NCI-H526 (cell line): Measurements from ENCODE around the gene SPEF1.
"Not testable (repeated sequence)": the region's sequence is repeated elsewhere in the genome, so short reads cannot be mapped to it uniquely, and the experiment has no call there.

Source experiments
- DNase-seq, 2 experiments: peaks; one replicate each; lab custom pipeline; 2025; lab: John Stamatoyannopoulos, UW

The SPEF1 gene

DNA sequence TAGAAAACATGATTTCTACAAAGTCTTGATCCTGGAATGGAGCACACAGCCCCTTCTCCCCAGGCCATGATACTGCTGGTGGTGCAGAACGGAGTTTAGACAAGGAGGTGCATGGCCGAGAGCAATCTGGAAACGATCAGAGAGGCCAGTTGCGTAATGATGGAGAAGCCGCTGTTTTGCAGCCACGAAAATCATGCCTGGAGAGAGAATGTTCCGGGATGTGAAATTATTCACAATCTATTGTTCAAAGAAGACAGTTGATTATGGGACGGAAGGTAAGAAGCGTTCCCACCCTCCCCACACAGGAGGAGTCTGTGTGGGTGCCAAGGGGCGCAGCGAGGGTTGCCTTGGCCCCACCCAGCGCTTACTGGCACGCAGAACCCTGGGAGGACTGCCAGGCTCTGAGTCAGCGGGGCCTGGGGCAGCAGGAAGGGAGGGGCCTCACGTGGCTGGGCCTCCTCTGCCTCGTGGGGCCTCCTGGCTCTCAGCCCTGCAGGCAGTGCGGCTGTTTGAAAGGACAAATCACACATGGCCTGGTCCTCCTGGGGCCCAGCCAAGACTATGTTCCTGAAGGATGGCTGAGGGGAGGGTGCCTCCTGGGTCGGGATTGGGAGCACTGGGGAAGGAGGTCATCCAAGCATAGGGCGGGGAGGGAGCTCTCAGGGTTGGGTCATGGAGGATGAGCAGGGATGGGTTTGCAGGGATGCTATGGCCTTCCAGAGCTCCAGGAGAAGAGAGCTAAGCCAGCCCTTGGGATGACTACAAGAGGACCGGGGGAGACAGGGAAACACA, 30.4 kb upstream of the SPEF1 start:
- DNase-seq, result peak; percentile 16 to 46

DNA sequence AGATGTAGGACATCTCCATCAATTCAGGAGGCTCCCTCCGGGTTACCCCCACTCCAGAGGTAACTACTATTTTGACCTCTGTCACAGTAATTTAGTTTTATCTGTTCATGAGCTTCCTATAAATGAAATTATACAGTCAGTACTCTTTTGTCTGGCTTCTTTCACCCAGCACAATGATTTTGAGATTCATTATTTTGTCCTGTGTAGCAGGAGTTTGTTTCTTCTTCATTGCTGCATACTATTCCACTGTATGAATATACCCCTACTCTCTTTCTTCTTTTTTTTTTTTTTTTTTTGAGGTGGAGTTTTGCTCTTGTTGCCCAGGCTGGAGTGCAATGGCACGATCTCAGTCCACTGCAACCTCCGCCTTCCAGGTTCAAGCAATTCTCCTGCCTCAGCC, 27.3 kb upstream of the SPEF1 start:
- DNase-seq, result no peak

DNA sequence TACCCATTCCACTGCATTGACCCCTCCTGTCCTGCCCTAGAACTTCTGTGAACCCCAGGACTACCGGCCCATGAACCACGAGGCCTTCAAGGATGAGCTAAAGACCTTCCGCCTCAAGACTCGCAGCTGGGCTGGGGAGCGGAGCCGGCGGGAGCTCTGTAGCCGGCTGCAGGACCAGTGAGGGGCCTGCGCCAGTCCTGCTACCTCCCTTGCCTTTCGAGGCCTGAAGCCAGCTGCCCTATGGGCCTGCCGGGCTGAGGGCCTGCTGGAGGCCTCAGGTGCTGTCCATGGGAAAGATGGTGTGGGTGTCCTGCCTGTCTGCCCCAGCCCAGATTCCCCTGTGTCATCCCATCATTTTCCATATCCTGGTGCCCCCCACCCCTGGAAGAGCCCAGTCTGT, 23.5 kb upstream of the SPEF1 start:
- DNase-seq, result no peak

DNA sequence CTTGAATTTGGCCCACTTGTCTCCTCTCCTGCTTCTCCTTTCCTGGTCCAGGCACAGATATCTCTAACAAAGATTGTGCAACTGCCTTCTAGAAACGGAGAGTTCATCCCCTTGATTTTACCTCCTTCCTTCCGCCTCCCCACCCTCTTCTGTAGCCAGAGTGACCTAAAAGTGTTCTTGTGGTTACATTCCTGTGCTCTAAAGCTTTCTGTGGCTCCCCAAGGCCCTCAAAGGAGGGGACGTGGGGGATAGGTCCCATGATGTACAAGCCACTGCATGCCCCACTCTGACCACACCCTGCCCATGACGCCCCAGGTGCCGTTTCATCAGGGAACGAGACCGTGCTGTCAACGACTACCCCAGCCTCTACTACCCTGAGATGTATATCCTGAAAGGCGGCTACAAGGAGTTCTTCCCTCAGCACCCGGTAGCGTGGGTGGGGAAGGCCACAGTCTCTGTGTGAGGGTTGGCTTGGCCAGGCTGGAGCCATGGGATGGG, 23.1 kb upstream of the SPEF1 start:
- no peak for DNase-seq

DNA sequence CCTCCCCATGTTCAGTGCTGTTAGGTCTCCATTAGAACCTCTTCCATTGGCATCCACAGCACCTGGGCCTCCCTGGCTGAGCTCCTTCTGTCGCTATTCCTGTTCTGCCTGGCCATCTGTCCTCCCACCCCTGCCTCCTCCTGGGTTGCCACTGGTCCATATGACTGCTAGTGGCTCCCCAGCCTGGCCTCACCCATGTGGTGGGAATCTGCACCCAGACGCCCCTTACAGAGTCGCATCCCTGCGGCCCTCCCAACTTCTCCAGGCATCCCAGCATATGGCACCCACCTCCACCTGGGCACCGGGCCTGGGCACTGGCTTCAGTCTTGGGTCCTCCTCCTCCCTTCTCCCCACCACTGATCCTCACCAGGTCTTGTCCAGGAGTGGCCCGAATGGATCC, 22.6 kb upstream of the SPEF1 start:
- no peak for DNase-seq

DNA sequence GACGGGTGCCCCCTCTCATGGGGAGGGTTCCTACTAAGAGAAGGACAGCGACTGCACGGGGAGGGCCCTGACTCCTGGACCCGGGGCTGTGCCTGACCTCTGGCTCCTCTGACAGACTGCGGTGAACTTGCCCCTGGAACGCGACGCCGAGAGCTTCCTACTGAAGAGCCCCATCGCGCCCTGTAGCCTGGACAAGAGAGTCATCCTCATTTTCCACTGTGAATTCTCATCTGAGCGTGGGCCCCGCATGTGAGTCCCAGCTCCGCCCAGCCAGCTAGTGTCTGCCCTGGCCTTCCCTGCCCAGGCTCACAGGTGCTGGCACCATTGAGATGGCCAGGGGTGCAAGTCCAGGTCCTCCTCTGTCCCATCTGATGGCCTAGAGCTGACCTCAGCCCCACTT, 22.0 kb upstream of the SPEF1 start:
- DNase-seq, result no peak

DNA sequence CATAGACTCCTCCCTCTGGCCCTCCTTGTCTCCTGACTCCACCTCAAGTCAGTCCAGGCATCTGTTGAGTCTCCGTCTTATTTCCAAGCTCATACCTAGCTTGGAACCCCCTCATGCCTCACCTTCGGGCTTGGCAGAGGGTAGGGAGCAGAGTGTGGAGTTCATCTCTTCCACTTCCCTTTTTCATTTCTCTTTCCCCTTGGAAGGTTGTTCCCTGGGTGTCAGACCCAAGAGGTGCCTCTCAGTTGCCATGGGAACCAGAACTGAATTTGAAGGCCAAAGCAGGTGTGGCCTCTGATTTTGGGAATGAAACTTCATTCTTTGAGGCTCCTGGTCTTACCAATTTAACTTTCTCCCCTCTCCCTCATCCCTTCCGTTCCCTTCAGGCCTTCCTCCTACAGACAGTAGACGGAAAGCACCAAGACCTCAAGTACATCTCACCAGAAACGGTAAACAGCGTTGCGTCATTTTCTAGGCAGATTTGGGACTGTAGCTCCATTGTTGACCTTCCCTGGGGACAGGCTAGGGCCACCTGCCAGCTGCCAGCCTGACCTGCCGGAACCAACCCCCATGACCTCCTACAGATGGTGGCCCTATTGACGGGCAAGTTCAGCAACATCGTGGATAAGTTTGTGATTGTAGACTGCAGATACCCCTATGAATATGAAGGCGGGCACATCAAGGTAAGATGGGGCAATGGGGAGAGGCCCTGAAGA, 21.4 kb upstream of the SPEF1 start:
- DNase-seq, result no peak

DNA sequence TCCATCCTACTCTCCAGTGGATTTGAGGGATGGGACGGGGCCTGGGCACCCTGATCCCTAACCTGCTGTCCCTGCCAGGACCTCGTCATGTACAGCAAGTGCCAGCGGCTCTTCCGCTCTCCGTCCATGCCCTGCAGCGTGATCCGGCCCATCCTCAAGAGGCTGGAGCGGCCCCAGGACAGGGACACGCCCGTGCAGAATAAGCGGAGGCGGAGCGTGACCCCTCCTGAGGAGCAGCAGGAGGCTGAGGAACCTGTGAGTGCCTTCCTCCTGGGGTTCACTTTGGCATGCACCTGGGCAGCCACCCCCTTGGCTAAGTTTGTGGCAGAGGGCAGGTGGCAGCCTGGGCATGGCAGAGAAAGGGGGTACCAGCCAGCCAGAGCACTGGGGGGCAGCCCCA, 20.6 kb upstream of the SPEF1 start:
- DNase-seq, result no peak

DNA sequence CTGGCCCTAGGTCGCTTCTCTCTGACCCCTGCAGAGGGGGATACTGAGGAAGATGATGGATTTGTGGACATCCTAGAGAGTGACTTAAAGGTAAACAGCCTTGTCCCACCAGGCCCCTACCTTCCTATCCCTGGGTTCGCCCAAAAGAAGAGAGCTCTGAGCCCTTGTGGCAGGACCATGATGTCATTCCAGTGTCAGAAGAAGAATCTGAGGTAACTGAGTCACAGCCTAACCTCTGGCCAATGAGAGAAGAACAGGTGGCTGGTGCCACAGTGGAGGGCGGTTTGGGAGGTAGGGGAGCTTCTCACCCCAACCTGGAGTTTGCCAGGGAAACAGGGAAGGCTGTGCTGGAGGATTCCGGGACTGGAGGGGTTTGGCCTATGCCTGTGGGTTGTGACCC, 20.1 kb upstream of the SPEF1 start:
- DNase-seq, result no peak

DNA sequence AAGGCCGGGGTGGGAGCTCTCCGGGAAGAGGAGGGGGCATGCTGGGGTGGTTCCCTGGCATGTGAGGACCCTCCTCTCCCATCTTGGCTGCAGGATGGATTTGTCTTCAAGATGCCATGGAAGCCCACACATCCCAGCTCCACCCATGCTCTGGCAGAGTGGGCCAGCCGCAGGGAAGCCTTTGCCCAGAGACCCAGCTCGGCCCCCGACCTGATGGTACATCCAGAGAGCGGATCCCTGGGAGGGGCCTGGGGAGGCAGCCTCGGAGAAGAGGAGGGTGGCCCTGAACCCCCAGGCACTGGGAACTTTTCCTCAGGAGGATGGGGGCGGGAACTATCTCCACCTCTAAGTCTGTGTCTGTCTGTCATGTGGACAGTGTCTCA, 19.6 kb upstream of the SPEF1 start:
- no peak for DNase-seq

DNA sequence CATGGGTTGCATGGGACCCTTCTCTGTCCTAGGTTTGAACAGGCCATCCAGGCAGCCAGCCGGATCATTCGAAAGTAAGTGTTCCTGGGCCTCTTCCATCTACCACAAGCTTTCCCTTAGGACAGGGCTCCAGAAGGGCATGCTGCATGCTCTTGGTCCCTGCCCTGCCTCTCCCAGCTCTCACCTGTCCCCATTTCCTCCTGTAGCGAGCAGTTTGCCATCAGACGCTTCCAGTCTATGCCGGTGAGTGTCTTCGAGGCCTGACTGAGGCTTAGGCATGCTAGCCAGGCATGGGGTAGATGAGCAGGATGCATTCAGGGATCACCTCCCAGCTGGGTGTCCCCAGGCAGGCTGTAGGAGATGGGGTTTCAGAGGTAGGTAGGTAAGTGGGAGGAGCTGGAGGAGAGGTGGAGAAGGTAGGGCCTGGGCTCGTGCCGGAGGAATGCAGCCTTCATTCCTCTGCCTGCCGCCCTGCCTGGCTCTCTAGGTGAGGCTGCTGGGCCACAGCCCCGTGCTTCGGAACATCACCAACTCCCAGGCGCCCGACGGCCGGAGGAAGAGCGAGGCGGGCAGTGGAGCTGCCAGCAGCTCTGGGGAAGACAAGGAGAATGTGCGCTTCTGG, 19.1 kb upstream of the SPEF1 start:
- peak in 1 of 2 experiments; percentile 71 for DNase-seq

DNA sequence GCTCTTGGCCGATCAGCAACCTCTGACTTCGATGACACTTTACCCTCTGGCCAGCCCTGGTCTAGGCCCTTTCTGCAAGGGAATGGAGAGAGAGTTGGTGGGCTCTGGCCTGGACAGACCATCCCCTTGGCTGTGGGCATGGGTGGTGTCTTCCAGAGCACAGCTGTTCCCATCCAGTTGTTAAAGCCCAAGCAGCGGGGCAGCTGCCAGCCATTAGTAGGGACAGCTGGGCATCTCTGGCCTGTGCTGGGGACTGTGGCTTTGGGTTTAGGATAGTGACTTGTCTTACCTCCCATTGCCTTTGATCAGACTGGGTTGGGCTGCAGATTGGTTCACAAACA, 17.6 kb upstream of the SPEF1 start:
- no peak for DNase-seq

DNA sequence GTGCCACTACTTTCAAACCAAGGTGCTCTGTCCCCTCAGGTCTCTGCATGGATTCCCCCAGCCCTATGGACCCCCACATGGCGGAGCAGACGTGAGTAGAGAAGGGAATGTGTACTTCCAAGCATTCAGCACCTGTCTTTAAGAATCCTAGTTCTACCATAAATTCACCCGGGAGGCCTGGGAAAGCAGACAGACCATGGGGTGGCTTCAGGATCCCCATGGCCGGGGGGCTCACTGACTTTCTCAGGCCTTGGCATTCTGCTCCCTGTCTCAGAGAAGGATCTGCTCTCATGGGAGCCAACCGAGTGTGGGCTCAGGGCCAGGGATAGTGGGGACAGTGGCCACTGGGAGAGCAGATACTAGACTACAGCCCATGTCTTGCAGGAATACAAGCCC, 17.1 kb upstream of the SPEF1 start:
- DNase-seq, result no peak

DNA sequence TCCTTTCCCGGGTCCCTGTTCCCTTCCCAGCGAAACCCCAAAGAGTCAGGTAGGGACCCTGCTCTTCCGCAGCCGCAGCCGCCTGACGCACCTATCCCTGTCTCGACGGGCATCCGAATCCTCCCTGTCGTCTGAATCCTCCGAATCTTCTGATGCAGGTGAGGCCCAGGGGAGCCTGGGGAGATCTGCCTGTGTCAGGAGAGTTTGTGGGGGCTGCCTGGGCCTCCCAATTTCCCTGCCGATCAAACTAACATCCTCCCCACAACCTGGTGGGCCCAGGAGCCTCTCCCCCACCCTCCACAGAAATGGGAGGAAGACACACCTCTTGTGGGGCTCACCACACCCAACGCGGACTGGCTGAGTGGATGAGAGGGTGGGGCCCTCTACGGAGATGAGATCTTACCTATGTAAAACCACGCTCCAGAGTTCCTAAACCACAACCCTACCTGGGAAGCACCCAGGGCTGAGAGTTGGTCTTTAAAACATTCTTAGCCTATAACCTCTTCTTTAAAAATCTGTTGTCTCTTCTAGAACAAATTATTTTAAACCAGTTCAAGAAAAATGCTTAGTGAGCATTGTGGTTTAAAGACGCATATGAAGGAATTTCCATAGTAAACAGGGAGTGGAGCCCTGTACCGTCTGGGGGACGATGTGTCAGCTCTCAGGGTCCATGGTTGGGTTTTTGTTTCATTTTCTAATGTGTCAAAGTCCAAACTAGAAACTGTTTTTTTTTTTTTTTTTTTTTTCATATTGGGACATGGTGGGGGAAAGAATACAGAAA, 16.5 kb upstream of the SPEF1 start:
- peak; percentile 73 to 90 for DNase-seq

DNA sequence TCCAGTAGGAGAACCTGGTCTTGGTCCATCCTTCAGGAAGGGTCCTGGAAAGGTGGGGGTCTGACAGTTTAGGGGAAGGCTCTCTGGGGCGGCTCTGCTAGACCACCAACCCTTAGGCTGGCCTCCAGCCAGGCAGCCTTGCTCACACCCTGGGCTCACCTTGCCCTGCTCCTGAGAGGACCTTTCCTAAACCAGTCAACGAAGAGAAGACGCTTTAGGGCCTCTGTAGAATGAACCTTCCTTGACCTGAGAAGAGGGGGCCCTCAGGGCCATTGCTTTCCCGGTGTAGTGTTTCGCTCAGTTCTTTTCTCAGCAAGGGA, 15.9 kb upstream of the SPEF1 start:
- peak in 1 of 2 experiments; percentile 55 for DNase-seq

DNA sequence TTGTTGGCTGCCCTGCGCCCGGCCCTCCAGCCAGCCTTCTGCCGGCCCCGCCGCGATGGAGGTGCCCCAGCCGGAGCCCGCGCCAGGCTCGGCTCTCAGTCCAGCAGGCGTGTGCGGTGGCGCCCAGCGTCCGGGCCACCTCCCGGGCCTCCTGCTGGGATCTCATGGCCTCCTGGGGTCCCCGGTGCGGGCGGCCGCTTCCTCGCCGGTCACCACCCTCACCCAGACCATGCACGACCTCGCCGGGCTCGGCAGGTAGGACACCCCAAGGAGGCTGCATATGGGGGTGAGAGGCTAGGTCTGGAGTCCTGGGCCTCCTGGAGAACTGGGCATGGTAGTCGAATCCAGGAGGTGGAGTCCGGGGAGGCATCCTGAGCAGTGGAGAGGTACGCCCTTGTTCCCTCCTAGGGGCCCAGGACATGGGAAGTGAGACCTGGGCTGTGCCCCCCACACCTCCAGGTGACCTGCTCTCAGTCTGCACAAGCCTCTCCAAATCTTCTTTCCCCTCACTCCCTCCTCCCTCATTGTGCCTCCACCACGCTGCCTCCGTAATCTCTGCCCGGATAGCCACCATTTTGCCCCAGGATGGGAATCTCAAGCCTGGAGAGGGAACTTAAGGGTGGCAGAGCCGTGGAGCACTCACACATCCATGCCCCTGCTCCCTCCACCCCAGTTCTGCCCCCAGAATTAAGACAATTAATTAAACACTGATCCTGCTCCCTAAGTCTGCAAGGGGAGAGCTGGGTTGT, 15.4 kb upstream of the SPEF1 start:
- DNase-seq, result peak in 1 of 2 experiments; percentile 75

DNA sequence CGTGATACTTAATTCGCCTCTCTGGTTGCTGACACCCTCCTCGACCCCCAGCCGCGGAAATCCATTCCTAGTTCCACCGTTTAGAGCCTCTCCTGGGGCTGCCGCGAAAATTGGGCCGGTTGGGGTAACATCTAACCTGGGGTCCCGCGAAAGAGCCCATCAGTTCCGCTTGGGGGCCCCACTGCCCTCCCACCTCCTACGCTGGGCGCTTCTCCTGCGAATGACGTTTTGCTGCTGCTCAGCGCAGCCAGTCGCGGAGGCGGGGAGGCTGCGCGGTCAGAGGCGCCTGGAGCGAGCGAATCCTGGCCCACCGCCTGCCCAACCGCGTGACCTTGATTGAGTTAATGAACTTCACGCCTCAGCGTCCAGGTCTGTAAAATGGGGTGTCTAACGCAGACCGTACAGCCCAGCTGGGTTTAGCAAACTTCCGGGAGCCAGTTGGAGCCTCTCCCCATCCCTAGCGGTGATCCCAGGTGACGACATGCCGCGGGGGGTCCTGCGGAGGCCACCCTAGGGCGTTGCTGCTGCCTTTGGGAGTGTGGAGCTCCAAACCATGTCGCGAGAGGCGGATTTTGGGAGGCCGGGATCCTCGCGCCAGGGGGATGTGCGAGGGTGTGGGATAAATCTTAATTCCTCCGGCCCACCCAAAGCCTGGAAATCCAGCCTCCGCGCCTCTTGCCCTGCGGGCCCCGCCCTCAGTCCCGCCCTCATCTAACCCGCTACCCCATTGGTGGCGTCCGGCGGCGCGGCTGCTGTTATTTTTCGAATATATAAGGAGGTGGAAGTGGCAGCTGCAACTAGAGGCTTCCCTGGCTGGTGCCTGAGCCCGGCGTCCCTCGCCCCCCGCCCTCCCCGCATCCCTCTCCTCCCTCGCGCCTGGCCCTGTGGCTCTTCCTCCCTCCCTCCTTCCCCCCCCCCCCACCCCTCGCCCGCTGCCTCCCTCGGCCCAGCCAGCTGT, 14.5 kb upstream of the SPEF1 start, which contains the start of gene CDC25B:
TSS of gene CDC25B (plus strand) at position 800 of the 958 bp plus-strand sequence. CDS start 222 bp downstream, outside the sequence.
- peak; percentile 91 to 99 for DNase-seq

DNA sequence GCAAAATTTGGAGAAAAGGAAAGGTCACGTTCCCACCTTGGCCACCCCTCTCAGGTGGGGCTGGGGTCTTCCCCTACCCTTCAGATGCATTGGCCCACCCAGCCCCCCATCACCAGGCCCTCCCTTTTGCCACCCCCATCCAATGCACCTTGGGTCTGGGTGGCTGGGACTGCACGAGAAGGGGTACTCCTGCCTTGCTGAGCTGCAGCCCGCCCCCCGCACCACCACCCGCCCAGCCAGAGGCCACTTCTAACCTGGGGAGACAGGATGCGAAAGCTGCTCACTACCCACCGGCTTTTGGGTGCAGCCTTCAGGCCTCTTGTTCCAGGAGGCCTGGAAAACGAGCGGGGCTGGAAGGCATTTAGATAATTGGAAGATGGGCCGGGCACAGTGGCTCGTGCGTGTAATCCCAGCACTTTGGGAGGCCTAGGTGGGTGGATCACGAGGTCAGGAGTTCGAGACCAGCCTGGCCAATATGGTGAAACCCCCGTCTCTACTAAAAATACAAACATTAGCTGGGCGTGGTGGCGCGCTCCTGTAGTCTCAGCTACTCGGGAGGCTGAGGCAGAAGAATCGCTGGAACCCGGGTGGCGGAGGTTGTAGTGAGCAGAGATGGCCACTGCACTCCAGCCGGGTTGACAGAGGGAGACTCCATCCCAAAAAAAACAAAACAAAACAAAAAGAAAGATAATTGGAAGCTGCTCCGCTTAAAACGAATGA, 13.6 kb upstream of the SPEF1 start:
- DNase-seq, result no peak

DNA sequence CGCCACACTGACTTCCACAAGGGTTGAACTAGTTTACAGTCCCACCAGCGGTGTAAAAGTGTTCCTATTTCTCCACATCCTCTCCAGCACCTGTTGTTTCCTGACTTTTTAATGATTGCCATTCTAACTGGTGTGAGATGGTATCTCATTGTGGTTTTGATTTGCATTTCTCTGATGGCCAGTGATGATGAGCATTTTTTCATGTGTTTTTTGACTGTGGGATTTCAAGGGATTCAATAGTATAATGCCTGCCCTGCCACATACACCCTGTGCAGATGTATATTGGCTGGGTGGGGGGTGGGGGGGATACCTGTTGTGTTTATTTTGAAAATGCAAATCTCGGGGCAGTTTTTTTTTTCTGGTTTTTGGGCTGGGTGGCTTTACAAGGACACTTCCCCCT, 12.9 kb upstream of the SPEF1 start:
- DNase-seq, result peak; percentile 20 to 33

DNA sequence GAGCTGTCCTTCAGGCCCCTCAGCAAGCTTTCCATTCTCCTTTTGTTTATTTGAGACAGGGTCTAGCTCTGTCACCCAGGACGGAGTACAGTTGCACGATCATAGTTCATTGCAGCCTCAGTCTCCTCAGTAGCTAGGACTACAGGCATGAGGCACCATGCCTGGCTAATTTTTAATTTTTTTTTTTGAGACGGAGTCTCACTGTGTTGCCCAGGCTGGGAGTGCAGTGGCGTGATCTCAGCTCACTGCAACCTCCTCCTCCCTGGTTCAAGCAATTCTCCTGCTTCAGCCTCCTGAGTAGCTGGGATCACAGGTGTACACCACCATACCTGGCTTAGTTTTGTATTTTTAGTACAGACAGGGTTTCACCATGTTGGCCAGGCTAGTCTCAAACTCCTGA, 8.0 kb upstream of the SPEF1 start:
- not testable (repeated sequence) for DNase-seq
